HEK293 (cell line): ENCODE measurements around the gene GTF2H4.

ENCODE experiments used
- CTCF ChIA-PET: fragments of 350-600 bp; formaldehyde crosslinking; extraction: SDS; loops from one replicate; lab custom pipeline; 2021; ENCODE audit warnings: antibody characterized with exemption; lab: Yijun Ruan, JAX
- POLR2A ChIA-PET: fragments of 300-600 bp; formaldehyde crosslinking; extraction: SDS; loops from one replicate; lab custom pipeline; 2020; ENCODE audit warnings: antibody characterized with exemption, inconsistent platforms; lab: Yijun Ruan, JAX
- H3K27ac ChIP-seq: fragments of 200-500 bp; sonication (Bioruptor generic); 2 replicates; pipeline ENCODE4 v1.5.1; 2014; ENCODE audit warnings: low read depth, low read length, control low read depth, inconsistent platforms; ENCODE audit errors: extremely low read depth
- H3K36me3 ChIP-seq, 2 experiments: fragments of 200-500 bp in 1 of 2; sonication (Bioruptor generic) in 1 of 2; 1 replicate in 1 of 2; 2 replicates in 1 of 2; pipeline ENCODE4 v1.5.1; 2014 to 2017; ENCODE audit warnings: inconsistent platforms in 2 of 2, low read length in 2 of 2; ENCODE audit not compliant: control insufficient read depth in 2 of 2, insufficient read depth in 1 of 2
- H3K4me1 ChIP-seq: fragments of 200-500 bp; sonication (Bioruptor generic); 2 replicates; pipeline ENCODE4 v1.5.1; 2014; ENCODE audit warnings: mild to moderate bottlenecking, low read length, inconsistent platforms; ENCODE audit not compliant: control insufficient read depth, insufficient read depth
- H3K4me3 ChIP-seq: 2 replicates; pipeline ENCODE4 v1.5.1; 2011; ENCODE audit warnings: low read depth, mild to moderate bottlenecking, control low read depth, low read length, moderate library complexity
- H3K9me3 ChIP-seq: fragments of 200-500 bp; sonication (Bioruptor generic); 2 replicates; pipeline ENCODE4 v1.5.1; 2014; ENCODE audit warnings: low read depth, low read length, inconsistent platforms; ENCODE audit not compliant: control insufficient read depth, insufficient read depth
- HOXC10 ChIP-seq: sonication (generic); formaldehyde crosslinking; IDR thresholded peaks from 2 replicates; pipeline ENCODE4 v1.8.1; 2023; ENCODE audit warnings: mild to moderate bottlenecking, missing genetic modification reagents
- MYNN ChIP-seq: fragments of 450-650 bp; formaldehyde crosslinking; IDR thresholded peaks from 2 replicates; pipeline ENCODE4 v1.5.1; 2016; ENCODE audit warnings: missing biosample characterization, missing genetic modification characterization, borderline replicate concordance
- SETDB1 ChIP-seq: IDR thresholded peaks from one replicate; pipeline ENCODE4 v1.6.1; 2017; ENCODE audit warnings: mild to moderate bottlenecking, low read length, moderate library complexity, mixed read lengths; ENCODE audit not compliant: insufficient read length
- ZBTB17 ChIP-seq: fragments of 450-650 bp; formaldehyde crosslinking; IDR thresholded peaks from 2 replicates; pipeline ENCODE4 v1.5.1; 2016; ENCODE audit warnings: missing biosample characterization, missing genetic modification characterization
- ZBTB48 ChIP-seq: fragments of 450-650 bp; formaldehyde crosslinking; IDR thresholded peaks from 2 replicates; pipeline ENCODE4 v1.5.1; 2016; ENCODE audit warnings: missing biosample characterization, missing genetic modification characterization
- ZIC2 ChIP-seq: fragments of 450-650 bp; formaldehyde crosslinking; IDR thresholded peaks from 2 replicates; pipeline ENCODE4 v1.5.1; 2016; ENCODE audit warnings: missing biosample characterization, missing genetic modification characterization
- ZNF114 ChIP-seq: fragments of 450-650 bp; formaldehyde crosslinking; IDR thresholded peaks from 2 replicates; pipeline ENCODE4 v1.5.0; 2017; ENCODE audit warnings: missing biosample characterization, missing genetic modification characterization
- ZNF302 ChIP-seq: fragments of 450-650 bp; formaldehyde crosslinking; IDR thresholded peaks from 2 replicates; pipeline ENCODE4 v1.5.1; 2016; ENCODE audit warnings: missing biosample characterization, missing genetic modification characterization, low read depth
- ZNF366 ChIP-seq: fragments of 450-650 bp; formaldehyde crosslinking; conservative IDR thresholded peaks from 2 replicates; pipeline ENCODE4 v1.5.1; 2016; ENCODE audit warnings: missing biosample characterization, missing genetic modification characterization
- ZNF529 ChIP-seq: fragments of 450-650 bp; formaldehyde crosslinking; IDR thresholded peaks from 2 replicates; pipeline ENCODE4 v1.5.1; 2017; ENCODE audit warnings: missing genetic modification characterization, missing biosample characterization; ENCODE audit not compliant: insufficient replicate concordance
- ZNF561 ChIP-seq: fragments of 450-650 bp; IDR thresholded peaks from 2 replicates; pipeline ENCODE4 v1.5.1; 2018; ENCODE audit warnings: missing biosample characterization, missing genetic modification characterization, borderline replicate concordance
- ZNF624 ChIP-seq: fragments of 450-650 bp; formaldehyde crosslinking; IDR thresholded peaks from 2 replicates; pipeline ENCODE4 v1.5.1; 2017; ENCODE audit warnings: missing biosample characterization, missing genetic modification characterization
- ZNF626 ChIP-seq: fragments of 450-650 bp; sonication (Bioruptor Pico); formaldehyde crosslinking; IDR thresholded peaks from 2 replicates; pipeline ENCODE4 v1.5.1; 2018; ENCODE audit warnings: missing biosample characterization, missing genetic modification characterization, inconsistent platforms
- ZNF658 ChIP-seq: fragments of 450-650 bp; formaldehyde crosslinking; IDR thresholded peaks from 2 replicates; pipeline ENCODE4; 2016; ENCODE audit warnings: missing biosample characterization, missing genetic modification characterization
- ZNF747 ChIP-seq: fragments of 450-650 bp; formaldehyde crosslinking; IDR thresholded peaks from 2 replicates; pipeline ENCODE4 v1.5.1; 2016; ENCODE audit warnings: missing biosample characterization, missing genetic modification characterization
- ZNF791 ChIP-seq: fragments of 450-650 bp; formaldehyde crosslinking; IDR thresholded peaks from 2 replicates; pipeline ENCODE4 v1.5.1; 2016; ENCODE audit warnings: missing biosample characterization, missing genetic modification characterization
- ZSCAN23 ChIP-seq: fragments of 450-650 bp; formaldehyde crosslinking; IDR thresholded peaks from 2 replicates; pipeline ENCODE4 v1.5.1; 2016; ENCODE audit warnings: missing biosample characterization, missing genetic modification characterization
- TF ChIP-seq, protein P1 (sequence below): fragments of 450-650 bp; formaldehyde crosslinking; IDR thresholded peaks from 2 replicates; pipeline ENCODE4 v1.5.1; 2016; ENCODE audit warnings: missing biosample characterization, missing genetic modification characterization, borderline replicate concordance

GTF2H4 gene

DNA sequence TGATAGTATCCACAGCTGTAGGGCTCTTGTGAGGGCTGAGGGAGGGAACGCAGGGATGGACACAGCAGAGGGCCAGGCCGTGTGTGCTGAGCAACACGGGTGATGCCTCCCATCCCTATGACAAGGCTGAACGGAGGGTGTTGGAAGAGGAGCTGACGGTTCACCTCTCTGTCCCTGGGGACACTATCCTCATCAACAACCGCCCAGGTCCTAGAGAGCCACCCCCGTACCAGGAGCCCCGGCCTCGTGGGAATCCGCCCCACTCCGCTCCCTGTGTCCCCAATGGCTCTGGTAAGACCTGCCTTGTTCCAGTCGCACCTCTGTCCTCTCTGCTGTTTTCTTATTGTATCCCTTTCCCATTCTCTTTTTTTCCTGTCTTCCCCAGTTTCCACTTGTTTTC lies 13.6 kb upstream of the GTF2H4 start:
- H3K9me3 ChIP-seq, result no peaks in the 10 kb centered on the region
- TF ChIP-seq HOXC10 (CRISPR knock-in tag) (no peak), ZSCAN23 (no peak), ZNF626 (tag by site-specific recombination) (no peak), ZNF529 (no peak), MYNN (tag by site-specific recombination) (no peak), ZNF624 (tag by site-specific recombination) (no peak), ZNF747 (tag by site-specific recombination) (no peak), ZBTB48 (tag by site-specific recombination) (no peak), ZNF791 (tag by site-specific recombination) (no peak), ZNF561 (tag by site-specific recombination) (no peak)
- TF ChIP-seq, protein P1, sequence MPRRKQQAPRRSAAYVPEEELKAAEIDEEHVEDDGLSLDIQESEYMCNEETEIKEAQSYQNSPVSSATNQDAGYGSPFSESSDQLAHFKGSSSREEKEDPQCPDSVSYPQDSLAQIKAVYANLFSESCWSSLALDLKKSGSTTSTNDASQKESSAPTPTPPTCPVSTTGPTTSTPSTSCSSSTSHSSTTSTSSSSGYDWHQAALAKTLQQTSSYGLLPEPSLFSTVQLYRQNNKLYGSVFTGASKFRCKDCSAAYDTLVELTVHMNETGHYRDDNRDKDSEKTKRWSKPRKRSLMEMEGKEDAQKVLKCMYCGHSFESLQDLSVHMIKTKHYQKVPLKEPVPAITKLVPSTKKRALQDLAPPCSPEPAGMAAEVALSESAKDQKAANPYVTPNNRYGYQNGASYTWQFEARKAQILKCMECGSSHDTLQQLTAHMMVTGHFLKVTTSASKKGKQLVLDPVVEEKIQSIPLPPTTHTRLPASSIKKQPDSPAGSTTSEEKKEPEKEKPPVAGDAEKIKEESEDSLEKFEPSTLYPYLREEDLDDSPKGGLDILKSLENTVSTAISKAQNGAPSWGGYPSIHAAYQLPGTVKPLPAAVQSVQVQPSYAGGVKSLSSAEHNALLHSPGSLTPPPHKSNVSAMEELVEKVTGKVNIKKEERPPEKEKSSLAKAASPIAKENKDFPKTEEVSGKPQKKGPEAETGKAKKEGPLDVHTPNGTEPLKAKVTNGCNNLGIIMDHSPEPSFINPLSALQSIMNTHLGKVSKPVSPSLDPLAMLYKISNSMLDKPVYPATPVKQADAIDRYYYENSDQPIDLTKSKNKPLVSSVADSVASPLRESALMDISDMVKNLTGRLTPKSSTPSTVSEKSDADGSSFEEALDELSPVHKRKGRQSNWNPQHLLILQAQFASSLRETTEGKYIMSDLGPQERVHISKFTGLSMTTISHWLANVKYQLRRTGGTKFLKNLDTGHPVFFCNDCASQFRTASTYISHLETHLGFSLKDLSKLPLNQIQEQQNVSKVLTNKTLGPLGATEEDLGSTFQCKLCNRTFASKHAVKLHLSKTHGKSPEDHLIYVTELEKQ (tag by site-specific recombination), result no peak
- H3K36me3 ChIP-seq, result peaks cover 22 to 93% of the 10 kb centered on the region in 2 experiments
- CTCF ChIA-PET, result no interaction called here
- H3K4me3 ChIP-seq, result no peak overlapping the region
- POLR2A ChIA-PET, result no interaction called here
- no peaks in the 10 kb centered on the region for H3K4me1 ChIP-seq
- no peak overlapping the region for H3K27ac ChIP-seq

DNA sequence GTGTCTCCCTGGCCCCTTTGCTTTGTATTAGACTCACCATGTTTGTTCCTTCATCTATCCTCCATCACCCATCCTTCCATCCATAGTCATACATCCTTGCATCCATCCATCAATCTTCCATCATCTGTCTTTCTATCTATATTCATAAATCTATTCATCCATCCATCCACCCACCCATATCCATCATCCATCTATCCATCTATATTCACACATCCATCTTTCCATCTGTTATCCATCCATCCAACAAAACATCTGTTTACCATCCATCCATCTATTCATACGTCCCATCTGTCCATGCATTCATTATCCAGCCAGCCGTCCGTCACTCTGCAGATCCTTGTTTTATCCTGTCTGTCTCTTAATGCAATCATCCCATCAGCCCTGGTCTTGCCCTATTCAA lies 13.1 kb upstream of the GTF2H4 start:
- no peak overlapping the region for H3K27ac ChIP-seq
- peaks cover 22 to 93% of the 10 kb centered on the region in 2 experiments for H3K36me3 ChIP-seq
- H3K9me3 ChIP-seq, result no peaks in the 10 kb centered on the region
- ChIA-PET CTCF (interaction anchor here (0.6 kb wide), 1 partner anchor 505 kb away, joined by 3 read pairs; no protein-coding TSS in a partner anchor), POLR2A (interaction anchor here (1.5 kb wide), 1 partner anchor 10 kb away, joined by 3 read pairs; the partner anchor contains the start of gene DDR1)
- TF ChIP-seq ZIC2 (tag by site-specific recombination) (no peak), ZNF302 (tag by site-specific recombination) (no peak), SETDB1 (no peak), ZNF366 (tag by site-specific recombination) (peak; percentile 91), ZNF658 (tag by site-specific recombination) (no peak), ZNF561 (tag by site-specific recombination) (no peak), ZBTB17 (tag by site-specific recombination) (peak; percentile 77)
- H3K4me1 ChIP-seq, result no peaks in the 10 kb centered on the region
- no peak overlapping the region for H3K4me3 ChIP-seq

DNA sequence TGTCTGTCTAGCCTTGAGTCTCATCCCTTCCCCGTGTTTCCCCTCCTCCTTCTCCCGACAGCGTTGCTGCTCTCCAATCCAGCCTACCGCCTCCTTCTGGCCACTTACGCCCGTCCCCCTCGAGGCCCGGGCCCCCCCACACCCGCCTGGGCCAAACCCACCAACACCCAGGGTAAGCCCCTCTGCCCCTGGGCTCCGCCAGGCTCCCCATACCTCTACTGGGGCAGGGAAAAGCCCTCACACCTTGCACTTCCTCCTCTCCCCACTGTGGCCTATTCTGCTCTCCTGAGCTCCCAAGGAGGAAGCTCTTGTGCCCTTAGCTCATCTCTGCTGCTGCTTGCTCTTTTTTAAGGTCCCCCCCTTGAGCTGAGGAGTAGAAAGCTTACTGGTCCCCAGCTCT lies 12.7 kb upstream of the GTF2H4 start:
- TF ChIP-seq ZBTB17 (tag by site-specific recombination) (peak; percentile 3; the same call in 1 of the 2 replicates), ZNF114 (tag by site-specific recombination) (no peak)
- Histone ChIP-seq H3K4me1 (no peaks in the 10 kb centered on the region), H3K9me3 (no peaks in the 10 kb centered on the region), H3K27ac (no peak overlapping the region), H3K36me3 (peaks cover 22 to 93% of the 10 kb centered on the region in 2 experiments), H3K4me3 (no peak overlapping the region)
- CTCF ChIA-PET, result interaction anchor here (0.6 to 1.0 kb wide), 2 partner anchors 157 to 504 kb away, joined by 3 to 4 read pairs; no protein-coding TSS in a partner anchor
- POLR2A ChIA-PET, result interaction anchor here (0.9 to 1.5 kb wide), 3 partner anchors 10 to 13 kb away, joined by 3 read pairs; partner anchors contain the start of gene DDR1
